Kidney tubule cell (primary cell): ENCODE measurements around the gene RRP15.

Experiments
- DNase-seq: peaks from one replicate; pipeline ENCODE4 v3.0.0-alpha.2; 2018; ENCODE audit warnings: low spot score

RRP15 gene, protein sequence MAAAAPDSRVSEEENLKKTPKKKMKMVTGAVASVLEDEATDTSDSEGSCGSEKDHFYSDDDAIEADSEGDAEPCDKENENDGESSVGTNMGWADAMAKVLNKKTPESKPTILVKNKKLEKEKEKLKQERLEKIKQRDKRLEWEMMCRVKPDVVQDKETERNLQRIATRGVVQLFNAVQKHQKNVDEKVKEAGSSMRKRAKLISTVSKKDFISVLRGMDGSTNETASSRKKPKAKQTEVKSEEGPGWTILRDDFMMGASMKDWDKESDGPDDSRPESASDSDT

DNA sequence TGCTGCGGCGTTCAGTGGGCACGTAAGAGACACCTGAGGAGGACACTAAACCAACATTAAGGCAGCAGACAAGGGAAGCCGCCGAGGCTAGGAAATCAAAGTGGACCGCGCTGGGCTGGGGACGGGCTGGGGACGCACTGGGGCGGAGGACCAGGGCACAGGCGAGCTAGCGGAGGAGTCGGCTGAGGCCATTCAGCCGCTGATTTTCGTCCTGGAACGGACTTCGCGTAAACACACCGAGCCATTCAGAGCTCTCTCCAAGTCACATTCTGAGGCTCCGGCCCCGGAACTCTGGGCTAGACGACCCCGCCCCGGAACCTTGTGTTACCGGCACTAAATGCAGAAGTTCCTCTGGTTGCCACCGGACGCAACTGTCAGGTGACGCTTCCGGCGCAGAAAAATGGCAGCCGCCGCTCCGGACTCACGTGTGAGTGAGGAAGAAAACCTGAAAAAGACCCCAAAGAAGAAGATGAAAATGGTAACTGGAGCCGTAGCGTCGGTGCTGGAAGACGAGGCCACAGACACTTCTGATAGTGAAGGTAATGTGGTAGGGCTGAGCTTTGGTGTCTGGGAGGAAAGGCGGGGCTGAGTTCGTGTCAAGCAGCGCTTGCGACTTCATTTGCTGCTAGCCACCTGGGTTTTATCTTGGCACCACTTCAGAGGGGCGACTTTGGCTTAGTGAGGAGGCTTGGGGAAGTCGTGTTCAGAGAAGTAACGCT is at the start of gene RRP15:
Gene RRP15, plus strand, starts transcription at position 377 of the 719 bp plus-strand sequence. Its CDS starts 24 bp downstream, at position 401.
- peak; percentile 90 for DNase-seq

DNA sequence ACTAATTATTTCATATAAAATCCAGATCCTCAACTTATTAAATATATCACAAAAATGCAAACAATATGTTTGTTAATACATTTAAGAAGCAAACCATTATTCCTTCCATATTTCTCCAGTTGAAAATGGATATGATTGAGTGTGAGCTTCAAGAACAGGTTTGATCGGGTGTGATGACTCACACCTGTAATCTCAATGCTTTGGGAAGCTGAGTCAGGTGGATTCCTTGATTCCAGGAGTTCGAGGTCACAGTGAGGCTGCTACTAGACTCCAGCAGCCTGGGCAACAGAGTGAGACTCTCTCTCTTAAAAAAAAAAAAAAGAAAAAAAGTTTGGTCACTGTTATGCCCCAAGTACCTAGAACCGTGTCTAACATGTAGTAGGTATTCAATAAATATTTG is 42.9 kb upstream of the RRP15 start:
- peak; percentile 76 for DNase-seq

DNA sequence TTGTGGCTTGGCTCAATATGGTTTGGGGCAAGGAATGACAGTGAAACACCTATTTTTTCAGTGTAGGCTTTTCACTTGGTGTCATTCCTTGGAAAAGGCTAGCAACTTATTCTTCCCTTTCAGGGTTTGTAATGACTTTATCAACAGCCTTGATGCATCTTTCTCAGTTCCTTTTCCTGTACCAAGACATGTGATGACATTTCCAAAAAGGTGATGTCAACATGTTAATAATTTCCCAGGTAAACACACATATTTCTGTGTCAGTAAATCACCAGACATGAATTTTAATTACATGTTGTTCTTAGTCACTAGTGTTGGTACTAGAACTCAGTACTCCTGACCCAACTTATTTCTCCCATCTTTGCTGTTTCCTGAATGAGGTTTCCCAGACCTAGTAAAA is 37.8 kb upstream of the RRP15 start:
- peak; percentile 23 for DNase-seq

DNA sequence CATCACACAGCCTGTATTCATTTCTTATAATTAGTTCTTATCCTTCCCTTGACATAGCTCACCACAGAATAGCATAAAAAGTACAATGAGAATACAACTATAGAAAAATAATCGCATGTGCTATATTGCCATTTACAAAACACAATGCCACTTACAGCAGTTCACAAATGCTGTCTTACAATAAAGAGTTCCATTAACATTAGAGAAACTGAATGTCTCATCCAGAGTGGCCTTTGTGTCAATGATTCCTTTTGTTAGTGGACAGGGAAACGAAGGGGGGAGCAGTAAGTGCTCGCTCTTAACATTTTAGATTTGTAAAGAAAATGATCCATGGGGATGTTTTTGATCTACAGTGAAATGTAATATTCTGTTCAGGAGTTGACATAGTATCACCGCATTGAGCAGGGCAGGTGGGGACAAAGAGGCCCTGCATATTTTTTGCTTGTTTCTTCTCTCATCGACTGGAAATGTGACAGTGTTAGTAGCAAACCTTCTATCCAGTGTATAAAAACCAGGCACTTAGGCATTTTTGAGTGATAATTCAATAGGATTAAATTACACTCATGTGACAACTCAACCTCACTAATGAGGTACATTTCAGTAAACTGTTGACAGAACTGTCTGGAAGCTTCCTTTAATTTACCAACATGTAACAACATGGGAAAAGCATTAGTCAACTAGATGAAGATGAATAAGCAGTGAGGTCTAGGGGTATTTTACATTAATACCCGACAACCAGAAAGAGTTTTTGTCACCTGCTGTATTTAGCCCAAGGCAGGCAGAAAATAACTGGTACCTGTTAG is 35.6 kb upstream of the RRP15 start:
- no peak for DNase-seq

DNA sequence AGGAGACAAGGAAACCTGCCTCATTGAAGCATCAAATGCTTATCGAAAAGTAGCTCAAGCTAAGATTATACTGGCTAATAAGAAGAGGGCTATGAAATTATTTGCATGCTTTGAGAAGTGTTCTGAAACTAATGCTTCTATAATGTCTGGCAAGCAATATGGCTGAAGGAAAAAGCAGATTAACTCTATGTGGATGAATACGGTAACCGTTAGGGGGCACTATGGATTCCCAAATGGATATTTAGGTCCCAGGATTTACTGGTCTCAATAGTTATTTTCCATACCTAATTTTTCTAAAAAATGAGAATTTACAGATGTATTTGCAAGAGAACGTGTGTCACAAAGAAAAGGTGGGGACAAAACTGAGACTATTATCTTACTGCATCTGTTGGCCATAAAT is 34.6 kb upstream of the RRP15 start:
- no peak for DNase-seq

DNA sequence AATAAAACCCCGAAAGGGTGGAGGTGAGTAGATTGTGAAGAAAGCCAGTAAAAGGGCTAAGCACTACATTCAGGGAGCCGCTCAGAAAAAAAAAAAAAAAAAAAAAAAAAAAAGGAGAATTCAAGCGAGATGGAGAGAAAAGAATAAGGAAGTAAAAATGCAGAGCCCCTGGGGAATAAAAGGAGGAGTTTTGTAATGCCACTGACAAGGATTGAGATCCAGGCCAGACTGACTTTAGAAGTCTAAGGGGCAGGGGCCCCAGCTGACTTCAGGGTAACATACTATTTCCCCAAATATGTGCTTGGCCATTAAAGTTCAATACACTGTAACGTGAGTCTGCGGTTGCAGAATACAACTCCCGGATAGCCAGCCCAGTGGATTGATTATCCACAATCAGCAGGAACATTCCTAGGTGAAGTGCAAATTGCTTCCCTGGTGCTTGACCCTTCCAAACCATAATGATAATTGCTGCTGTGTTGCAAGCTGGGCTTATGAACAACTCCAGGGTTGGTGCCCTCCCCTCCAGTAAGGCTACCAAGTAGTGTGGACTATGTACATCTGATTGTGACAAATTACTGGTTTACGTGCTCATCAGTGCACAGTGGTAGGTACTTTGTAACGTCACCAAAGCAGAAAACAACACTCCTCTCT is 30.7 kb upstream of the RRP15 start:
- no peak for DNase-seq

DNA sequence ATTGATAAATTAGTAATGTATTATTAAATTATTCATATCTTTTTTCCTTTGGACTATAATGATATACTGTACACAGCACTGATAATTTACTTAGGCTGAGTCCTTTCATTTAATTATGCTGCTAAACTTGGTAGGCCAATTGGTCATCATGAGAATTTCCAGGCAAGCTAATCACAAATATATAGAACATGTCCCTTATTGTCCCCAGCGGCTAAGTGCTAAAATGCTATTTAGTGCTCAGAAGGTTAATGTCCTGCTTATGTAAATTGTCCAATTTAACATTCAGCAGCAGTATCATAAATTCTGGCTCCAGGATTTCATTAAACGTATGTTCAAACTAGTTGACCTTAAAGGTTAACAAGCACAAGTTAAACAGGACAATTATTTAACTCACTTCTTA is 30.0 kb upstream of the RRP15 start:
- DNase-seq = no peak

DNA sequence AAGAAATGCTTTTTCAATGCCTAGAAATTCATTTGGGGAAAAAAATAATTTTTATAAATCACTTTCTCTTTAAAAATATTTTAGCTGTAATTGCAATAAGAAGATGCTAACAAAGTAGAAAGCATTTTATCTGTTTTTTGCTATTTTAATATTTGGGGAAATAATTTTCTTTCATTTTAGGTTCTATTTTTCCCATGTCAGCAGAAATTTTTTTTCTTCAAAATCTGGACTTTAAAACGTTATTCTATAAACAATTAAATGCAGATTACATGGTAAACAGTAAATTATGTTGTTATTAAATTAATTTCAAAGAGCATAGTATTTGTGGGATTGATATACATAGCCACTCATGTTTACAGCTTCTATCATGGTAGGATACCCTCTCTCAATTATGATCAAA is 27.7 kb upstream of the RRP15 start:
- DNase-seq = no peak

DNA sequence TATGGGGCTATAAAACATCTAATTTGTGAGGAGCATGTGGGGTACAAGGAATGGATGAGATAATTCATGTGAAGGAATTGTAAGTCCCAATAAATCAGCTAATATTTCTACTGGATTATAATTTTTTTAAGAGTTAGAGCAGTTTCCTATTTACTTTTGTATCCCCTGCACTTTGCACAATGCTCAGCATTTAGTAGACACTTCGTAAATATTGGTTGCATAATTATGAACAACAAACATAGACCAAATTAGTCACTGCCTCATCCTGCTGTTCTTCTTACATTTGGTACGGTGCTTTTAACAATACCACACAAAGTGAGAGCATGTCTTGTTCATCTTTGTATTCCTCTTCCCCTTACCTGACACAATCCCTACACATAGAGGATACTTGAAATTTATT is 27.1 kb upstream of the RRP15 start:
- DNase-seq = no peak

DNA sequence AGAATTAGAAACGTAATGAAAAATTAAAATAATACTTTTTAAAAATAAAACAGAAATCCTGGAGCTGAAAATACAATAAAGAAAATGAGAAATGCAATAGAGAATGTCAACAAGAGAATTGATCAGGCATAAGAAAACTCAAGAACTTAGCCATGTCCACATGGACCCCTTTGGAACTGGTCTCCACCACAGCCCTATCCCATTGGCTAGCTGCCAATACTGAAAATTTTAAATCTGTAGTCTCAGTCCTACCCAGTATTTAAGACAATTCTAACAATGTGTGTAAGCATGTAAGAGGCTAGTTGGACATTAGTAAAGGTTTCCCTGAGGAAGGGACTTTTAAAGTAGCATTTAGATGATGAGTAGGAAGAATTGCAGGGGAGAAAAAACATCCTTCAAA is 25.8 kb upstream of the RRP15 start:
- DNase-seq = no peak

DNA sequence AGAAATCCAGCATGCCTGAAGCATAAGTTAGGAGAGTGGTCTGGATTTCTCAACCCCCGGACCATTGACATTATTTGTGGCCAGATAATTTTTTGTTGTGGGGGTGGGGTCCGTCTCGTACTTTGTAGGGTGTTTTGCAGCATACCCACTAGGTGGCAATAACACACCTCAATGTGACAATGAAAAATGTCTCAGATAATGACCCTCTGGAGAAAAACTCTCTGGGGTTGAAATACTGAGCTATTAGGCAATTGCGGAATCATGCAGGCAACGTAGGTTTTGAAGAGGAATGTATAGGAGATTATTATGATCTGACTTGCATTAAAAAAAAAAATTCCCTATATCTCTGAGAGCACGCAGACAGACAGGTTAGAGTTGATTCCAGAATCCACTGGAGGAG is 25.3 kb upstream of the RRP15 start:
- DNase-seq = peak; percentile 25

DNA sequence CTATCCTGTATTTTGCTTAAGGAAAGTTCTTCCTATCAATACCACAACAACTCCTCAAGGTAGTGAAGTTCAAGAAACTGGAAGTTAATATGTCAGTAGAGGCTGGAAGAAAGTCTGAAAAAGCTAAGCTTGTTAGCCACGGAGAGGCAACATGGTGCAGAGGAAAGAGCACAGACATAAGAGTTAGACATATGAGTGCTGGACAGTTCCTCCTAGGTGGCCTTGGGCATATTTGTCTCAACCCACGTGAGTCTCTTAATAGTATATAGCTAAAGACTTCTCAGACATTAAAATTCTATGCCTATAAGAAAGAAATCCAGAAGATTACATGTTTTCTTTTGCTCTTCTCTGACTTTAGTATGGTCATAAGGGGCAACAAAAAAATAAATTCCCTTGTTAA is 22.8 kb upstream of the RRP15 start:
- no peak for DNase-seq

DNA sequence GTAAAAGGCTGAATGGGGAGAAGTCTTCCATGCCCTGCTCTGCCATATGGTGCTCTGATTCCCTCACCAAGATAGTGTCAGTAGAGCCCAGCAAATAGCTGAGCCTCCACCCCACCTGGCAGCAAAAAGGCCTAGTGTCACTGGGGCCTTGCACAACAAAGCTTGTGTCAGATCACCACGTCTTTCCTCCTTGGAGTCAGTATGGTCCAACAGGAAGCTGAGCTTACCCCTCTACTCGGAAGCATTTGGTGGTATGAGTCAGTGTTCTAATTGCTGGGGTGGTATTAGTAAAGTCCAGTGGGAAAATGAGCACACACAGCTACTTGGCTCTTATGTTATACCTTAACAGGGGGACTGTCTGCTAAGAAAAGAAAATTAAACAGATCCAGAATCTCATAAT is 18.7 kb upstream of the RRP15 start:
- no peak for DNase-seq

DNA sequence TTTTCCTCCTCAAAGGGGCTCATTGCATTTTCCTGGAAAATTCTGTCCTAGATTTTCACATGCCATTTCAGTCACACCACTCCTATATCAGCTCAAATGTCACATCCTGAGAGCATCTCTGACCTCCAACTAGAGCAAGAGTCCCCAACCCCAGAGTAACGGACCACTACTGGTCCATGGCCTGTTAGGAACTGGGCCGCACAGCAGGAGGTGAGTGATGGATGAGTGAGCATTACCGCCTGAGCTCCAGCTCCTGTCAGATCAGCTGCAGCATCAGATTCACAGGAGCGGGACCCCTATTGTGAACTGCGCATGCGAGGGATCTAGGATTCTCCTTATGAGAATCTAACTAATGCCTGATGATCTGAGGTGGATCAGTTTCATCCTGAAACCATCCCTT is 12.7 kb upstream of the RRP15 start:
- DNase-seq = no peak

DNA sequence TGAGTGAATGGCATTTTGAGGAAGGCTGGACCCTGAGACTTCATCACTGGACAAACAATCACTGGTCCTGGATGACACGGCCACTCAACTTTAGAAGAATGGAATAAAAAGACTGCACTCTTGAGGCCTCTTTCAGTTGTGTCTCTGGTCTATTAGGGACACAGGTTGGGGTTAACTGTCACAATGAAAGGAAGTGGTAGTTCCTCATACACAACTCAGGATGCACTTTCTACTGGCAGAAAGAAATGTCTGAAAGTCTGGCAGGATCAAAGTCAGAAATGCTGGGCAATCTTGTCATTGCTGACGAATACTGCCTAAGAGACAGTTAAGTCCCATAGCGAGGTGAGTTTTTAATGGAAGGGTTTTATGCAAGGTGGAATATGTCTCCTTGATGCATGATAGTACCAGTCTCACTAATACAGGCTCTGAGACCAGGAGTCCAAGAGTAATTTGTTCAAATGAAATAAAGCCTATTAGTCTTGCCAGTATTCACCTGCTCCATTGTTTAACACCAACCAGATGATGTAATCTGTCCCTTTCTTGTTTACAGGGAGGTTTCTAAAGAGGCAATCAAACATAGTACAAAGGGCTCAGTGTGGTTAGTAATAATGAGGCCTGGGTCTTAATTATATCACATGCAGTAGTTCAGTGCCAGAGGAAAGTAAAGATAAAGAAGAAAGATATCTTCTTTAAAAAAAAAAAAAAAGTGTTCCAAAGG is 11.2 kb upstream of the RRP15 start:
- DNase-seq = no peak

DNA sequence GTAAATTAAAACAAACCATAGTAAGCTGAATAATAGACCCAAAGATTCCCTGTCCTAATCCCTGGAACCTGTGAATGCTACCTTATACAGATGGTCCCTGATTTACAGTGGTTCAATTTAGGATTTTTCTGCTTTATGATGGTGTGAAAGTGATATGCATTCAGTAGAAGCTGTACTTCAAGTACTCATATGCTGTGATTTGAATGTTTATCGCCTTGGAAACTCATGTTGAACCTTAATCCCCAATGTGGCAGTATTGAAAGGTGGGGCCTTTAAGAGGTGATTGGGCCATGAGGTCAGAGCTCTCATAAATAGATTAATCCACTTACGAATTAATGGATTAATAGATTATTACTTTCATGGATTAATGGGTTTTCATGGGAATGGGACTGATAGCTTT is 10.6 kb upstream of the RRP15 start:
- no peak for DNase-seq

DNA sequence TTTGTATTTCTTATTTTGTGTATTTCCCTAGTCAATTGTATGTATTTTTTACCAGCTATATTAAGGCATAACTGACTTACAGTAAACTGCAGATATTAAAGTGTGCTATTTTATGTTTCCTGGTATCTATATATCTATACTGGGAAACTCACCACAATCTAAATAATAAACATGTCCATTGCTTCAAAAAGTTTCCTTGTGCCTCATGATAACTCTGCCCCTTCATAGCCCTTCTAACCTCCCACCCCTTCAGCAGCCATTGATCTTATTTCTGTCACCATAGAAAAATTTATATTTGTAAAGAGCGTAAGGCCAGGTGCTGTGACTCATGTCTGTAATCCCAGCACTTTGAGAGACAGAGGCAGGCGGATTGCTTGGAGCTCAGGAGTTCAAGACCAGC is 9.3 kb upstream of the RRP15 start:
- no peak for DNase-seq

DNA sequence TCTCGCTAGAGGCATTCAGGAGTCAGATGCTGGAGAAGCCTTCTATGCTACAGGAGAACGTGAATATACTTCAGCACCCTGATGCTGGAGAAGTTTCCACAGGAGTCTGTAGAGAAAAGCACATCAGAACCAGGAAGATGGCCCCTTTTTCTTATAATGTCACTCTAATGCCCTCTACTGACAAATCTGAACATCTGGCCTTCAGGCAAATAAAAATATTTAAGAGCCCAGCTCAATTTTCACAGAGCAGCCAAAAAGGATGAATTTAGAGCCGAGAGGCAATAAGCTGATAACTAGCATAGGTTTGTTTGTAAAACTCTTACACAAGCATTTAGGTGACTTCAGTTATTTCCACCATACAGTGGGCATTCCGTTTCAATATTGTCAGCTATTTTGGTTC is 3.8 kb upstream of the RRP15 start:
- DNase-seq = no peak

DNA sequence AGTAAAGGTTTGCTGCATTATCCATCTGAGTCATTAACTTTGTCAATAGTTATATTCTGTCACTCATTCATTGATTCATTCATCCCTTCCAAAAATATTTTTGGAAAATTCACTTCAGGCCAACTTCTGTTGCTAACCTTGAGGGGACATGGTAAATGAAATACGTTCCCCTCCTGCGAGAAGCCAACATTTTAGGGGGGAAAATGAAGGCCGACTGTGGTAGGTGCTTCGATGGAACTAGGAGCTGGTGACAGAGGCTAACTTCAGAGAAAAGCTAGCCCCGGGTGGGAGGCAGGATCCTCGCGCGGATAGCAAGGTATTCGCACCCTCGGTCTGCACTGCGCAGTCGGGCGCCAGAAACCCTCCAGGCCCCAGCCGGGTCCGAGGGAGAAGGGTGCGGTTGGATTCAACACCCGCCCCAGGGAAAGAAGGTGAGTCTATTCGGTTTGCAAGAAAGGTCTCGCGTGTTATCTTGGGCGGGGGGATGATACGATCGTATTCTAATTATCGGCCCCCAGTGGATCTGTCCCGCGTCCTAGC is 646 bp upstream of the RRP15 start:
- DNase-seq = no peak

DNA sequence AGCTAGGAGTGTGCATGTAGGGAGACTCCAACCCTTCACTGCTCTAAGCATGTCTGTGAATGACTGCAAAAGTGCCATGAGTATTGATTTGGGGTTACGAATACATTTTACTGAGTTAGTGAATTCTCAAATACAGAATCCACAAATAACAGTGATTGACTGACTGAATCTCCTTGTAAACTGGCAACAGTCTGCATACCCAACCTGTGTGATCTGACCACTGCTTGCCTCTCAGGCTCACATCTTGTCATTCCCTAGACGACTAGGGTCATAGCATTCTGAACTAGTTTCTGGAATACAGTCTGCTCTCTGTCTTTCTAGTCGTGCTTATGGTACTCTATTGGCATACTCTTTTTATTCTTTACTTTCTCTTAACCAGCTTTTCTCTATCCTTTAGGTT is 7.4 kb downstream of the RRP15 start:
- DNase-seq = no peak

DNA sequence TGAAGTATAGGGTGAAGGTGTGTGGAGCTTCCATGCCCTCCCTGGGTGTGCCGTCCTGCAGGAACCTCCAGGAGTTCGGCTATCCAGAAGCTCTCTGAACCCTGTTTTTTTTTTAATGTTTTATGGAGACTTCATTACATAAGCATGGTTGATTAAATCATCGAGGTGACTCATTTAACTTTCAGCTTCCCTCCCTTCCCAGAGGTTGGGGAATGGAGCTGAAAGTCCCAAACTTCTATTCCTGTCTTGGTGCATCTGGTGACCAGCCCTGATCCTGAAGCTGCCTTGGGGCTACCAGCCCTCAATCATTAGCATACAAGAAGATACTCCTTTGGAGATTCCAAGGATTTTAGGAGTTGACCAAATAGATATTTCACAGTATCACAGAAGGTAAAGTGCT is 9.5 kb downstream of the RRP15 start:
- DNase-seq = peak; percentile 16

DNA sequence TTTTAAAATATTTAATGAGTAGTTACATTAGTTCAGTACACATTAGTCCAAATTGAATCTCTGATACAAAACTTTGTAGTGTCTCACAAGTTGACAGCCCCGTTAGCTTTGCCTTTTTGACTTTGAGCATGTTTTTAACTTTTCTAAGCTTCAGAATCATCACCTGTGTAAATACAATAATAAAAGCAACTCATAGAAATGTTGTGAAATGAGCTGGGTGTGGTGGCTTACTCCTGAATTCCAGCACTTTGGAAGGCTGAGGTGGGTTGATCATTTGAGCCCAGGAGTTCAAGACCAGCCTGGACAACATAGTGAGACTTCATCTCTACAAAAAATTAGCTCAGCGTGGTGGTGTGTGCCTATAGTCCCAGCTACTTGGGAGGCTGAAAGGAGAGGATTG is 11.1 kb downstream of the RRP15 start:
- no peak for DNase-seq
